IMR-90 (cell line): Measurements from ENCODE around the gene ASXL2. TPM values are rescaled to one million over a fixed set of nuclear protein-coding genes. Genes with fewer than 3 reads are reported as not detected.

Experiments
- ATAC-seq: fragments of 200-7000 bp; cut with Tn5 transposase; 2 replicates; pipeline ENCODE4 v1.9.1; 2020; ENCODE audit warnings: low read depth, mild to moderate bottlenecking, moderate library complexity
- BruUV-seq: library from RNA; stranded (reverse); fragments of 400-500 nt; replicated peaks from 2 replicates; lab custom pipeline; 2021; lab: Mats Ljungman, UMichigan
- CTCF ChIA-PET: fragments of 300-600 bp; formaldehyde crosslinking; extraction: SDS; loops from one replicate; lab custom pipeline; 2021; ENCODE audit warnings: antibody characterized with exemption; lab: Yijun Ruan, JAX
- POLR2A ChIA-PET: fragments of 300-600 bp; sonication (Branson Sonifier 250); formaldehyde crosslinking; loops from one replicate; lab custom pipeline; 2022; ENCODE audit warnings: antibody characterized with exemption; ENCODE audit not compliant: unreplicated experiment; lab: Charles Lee
- DNase-seq: peaks from one replicate; pipeline ENCODE4 v3.0.0; 2013
- H2AFZ ChIP-seq: replicated peaks from 2 replicates; pipeline ENCODE3; 2013; ENCODE audit warnings: low read length, mild to moderate bottlenecking; ENCODE audit not compliant: poor library complexity
- H2AK5ac ChIP-seq: 2 replicates; pipeline ENCODE4 v1.6.1; 2013; ENCODE audit warnings: low read depth, low read length, inconsistent platforms
- H2AK9ac ChIP-seq: replicated peaks from 2 replicates; pipeline ENCODE3; 2013; ENCODE audit warnings: mild to moderate bottlenecking, low read depth, low read length, moderate library complexity; ENCODE audit not compliant: poor library complexity
- H2BK120ac ChIP-seq: 2 replicates; pipeline ENCODE4 v1.6.1; 2013; ENCODE audit warnings: low read depth, low read length, inconsistent platforms
- H2BK15ac ChIP-seq: 3 replicates; pipeline ENCODE4 v1.6.1; 2013; ENCODE audit warnings: low read depth, low read length, inconsistent platforms
- H2BK20ac ChIP-seq: 2 replicates; pipeline ENCODE4 v1.6.1; 2013; ENCODE audit warnings: low read depth, mild to moderate bottlenecking, inconsistent platforms, low read length, moderate library complexity
- H2BK5ac ChIP-seq: 2 replicates; pipeline ENCODE4 v1.6.1; 2013; ENCODE audit warnings: mild to moderate bottlenecking, low read depth, low read length, inconsistent platforms; ENCODE audit not compliant: poor library complexity, severe bottlenecking
- H3K14ac ChIP-seq: replicated peaks from 2 replicates; pipeline ENCODE4 v1.6.1; 2013; ENCODE audit warnings: low read depth, low read length, inconsistent platforms
- H3K18ac ChIP-seq: 2 replicates; pipeline ENCODE4 v1.6.1; 2013; ENCODE audit warnings: low read depth, low read length, control low read depth
- H3K23ac ChIP-seq: 2 replicates; pipeline ENCODE4 v1.6.1; 2013; ENCODE audit warnings: low read depth, low read length, inconsistent platforms
- H3K27ac ChIP-seq: 2 replicates; pipeline ENCODE4 v1.5.1; 2013; ENCODE audit warnings: mild to moderate bottlenecking, control low read depth, low read length; ENCODE audit not compliant: insufficient read depth
- H3K27me3 ChIP-seq: 2 replicates; pipeline ENCODE4 v1.6.1; 2013; ENCODE audit warnings: low read length; ENCODE audit not compliant: control insufficient read depth, insufficient read depth
- H3K36me3 ChIP-seq: 2 replicates; pipeline ENCODE4 v1.6.1; 2013; ENCODE audit warnings: low read length, mixed read lengths; ENCODE audit not compliant: control insufficient read depth, insufficient read depth
- H3K4ac ChIP-seq: 2 replicates; pipeline ENCODE4 v1.6.1; 2013; ENCODE audit warnings: low read depth, low read length, inconsistent platforms
- H3K4me1 ChIP-seq: 2 replicates; pipeline ENCODE4 v1.6.1; 2013; ENCODE audit warnings: low read length, mixed read lengths; ENCODE audit not compliant: control insufficient read depth, insufficient read depth
- H3K4me2 ChIP-seq: 2 replicates; pipeline ENCODE4 v1.6.1; 2013; ENCODE audit warnings: low read depth, mild to moderate bottlenecking, control low read depth, low read length, moderate library complexity
- H3K4me3 ChIP-seq: 2 replicates; pipeline ENCODE4 v1.5.1; 2013; ENCODE audit warnings: low read depth, mild to moderate bottlenecking, control low read depth, low read length, moderate library complexity; ENCODE audit not compliant: insufficient read depth
- H3K56ac ChIP-seq: 2 replicates; pipeline ENCODE4 v1.6.1; 2013; ENCODE audit warnings: low read length, inconsistent platforms; ENCODE audit not compliant: insufficient read depth; ENCODE audit errors: extremely low read depth
- H3K79me1 ChIP-seq, 2 experiments: 2 replicates each; pipeline ENCODE4 v1.6.1; 2013; ENCODE audit warnings: low read length in 2 of 2, inconsistent platforms in 1 of 2, low read depth in 1 of 2
- H3K9ac ChIP-seq: 2 replicates; pipeline ENCODE4 v1.6.1; 2013; ENCODE audit warnings: low read depth, low read length, control low read depth
- H3K9me1 ChIP-seq: 2 replicates; pipeline ENCODE4 v1.6.1; 2013; ENCODE audit warnings: low read length, inconsistent platforms; ENCODE audit not compliant: insufficient read depth
- H3K9me3 ChIP-seq: 2 replicates; pipeline ENCODE4 v1.6.1; 2013; ENCODE audit warnings: low read length; ENCODE audit not compliant: control insufficient read depth, insufficient read depth
- H4K20me1 ChIP-seq: 2 replicates; pipeline ENCODE4 v1.6.1; 2013; ENCODE audit warnings: low read length, inconsistent platforms; ENCODE audit not compliant: insufficient read depth
- H4K5ac ChIP-seq: 2 replicates; pipeline ENCODE4 v1.6.1; 2013; ENCODE audit warnings: mild to moderate bottlenecking, low read depth, low read length, control low read depth
- H4K8ac ChIP-seq, 2 experiments: 2 replicates each; pipeline ENCODE4 v1.6.1; 2013; ENCODE audit warnings: low read depth in 2 of 2, low read length in 2 of 2, control low read depth in 1 of 2, inconsistent platforms in 1 of 2
- H4K91ac ChIP-seq: 2 replicates; pipeline ENCODE4 v1.6.1; 2013; ENCODE audit warnings: low read depth, low read length, inconsistent platforms; ENCODE audit not compliant: insufficient read depth
- BHLHE40 ChIP-seq: fragments of 150-350 bp; IDR thresholded peaks from 2 replicates; pipeline ENCODE4 v1.6.1; 2016; ENCODE audit warnings: mild to moderate bottlenecking, low read depth, low read length
- CEBPB ChIP-seq: IDR thresholded peaks from 2 replicates; pipeline ENCODE4 v1.6.1; 2012; ENCODE audit warnings: low read depth, low read length, improper control_type of control experiment
- CHD1 ChIP-seq: IDR thresholded peaks from 2 replicates; pipeline ENCODE4 v1.6.1; 2012; ENCODE audit warnings: low read depth, low read length, improper control_type of control experiment
- CTCF ChIP-seq: conservative IDR thresholded peaks from 2 replicates; pipeline ENCODE4 v1.5.1; 2012; ENCODE audit warnings: mild to moderate bottlenecking, low read depth, low read length, improper control_type of control experiment
- NFE2L2 ChIP-seq: fragments of 150-350 bp; IDR thresholded peaks from 2 replicates; pipeline ENCODE4 v1.6.1; 2016; ENCODE audit warnings: low read depth, mild to moderate bottlenecking, low read length
- POLR2A ChIP-seq: IDR thresholded peaks from 2 replicates; pipeline ENCODE4 v1.6.1; 2012; ENCODE audit warnings: mild to moderate bottlenecking, low read depth, low read length
- RAD21 ChIP-seq: IDR thresholded peaks from 2 replicates; pipeline ENCODE4 v1.6.1; 2012; ENCODE audit warnings: low read length, improper control_type of control experiment
- RFX5 ChIP-seq: IDR thresholded peaks from 2 replicates; pipeline ENCODE4 v1.8.0; 2012; ENCODE audit warnings: low read depth, mild to moderate bottlenecking, low read length, moderate library complexity
- SMC3 ChIP-seq: fragments of 150-350 bp; IDR thresholded peaks from 2 replicates; pipeline ENCODE4 v1.6.1; 2016; ENCODE audit warnings: low read depth, mild to moderate bottlenecking, antibody characterized with exemption, low read length, moderate library complexity
- USF2 ChIP-seq: fragments of 150-350 bp; IDR thresholded peaks from 2 replicates; pipeline ENCODE4 v1.6.1; 2017; ENCODE audit warnings: mild to moderate bottlenecking, antibody characterized with exemption, low read length, low read depth
- WGBS, 2 experiments: methylation state at CpG; one replicate each; pipeline versions ENCODE4 v1.1.5 to v1.1.7; 2013; ENCODE audit warnings: missing lambda C conversion rate in 2 of 2; ENCODE audit not compliant: insufficient read length in 1 of 2; ENCODE audit errors: extremely low coverage in 2 of 2; 5-methylcytosine and 5-hydroxymethylcytosine counted together
- dilution Hi-C: fragments of 300-500 bp; cut with HindIII; formaldehyde crosslinking; loops from one replicate; pipeline ENCODE4 v1.14.3; 2018; ENCODE audit warnings: low sequenced_read_pairs; ENCODE audit not compliant: unreplicated experiment
- in situ Hi-C: fragments of 300-500 bp; cut with MboI; formaldehyde crosslinking; loops from 3 replicates; pipeline ENCODE4 v1.14.3; 2019; ENCODE audit warnings: low sequenced_read_pairs, inconsistent platforms, mixed read lengths
- intact Hi-C: fragments of 100-400 bp; cut with micrococcal nuclease; formaldehyde crosslinking; loops from 2 replicates; pipeline ENCODE4 v1.10.0; 2022
- polyA plus RNA-seq, 3 experiments: library from polyadenylated mRNA; depleted of rRNA; stranded (reverse); fragments of >200 nt; gene quantifications; 2 replicates each; pipeline ENCODE4 v1.2.3, GENCODE V29; 2012; ENCODE audit warnings: low replicate concordance in 1 of 3
- total RNA-seq: library from RNA; depleted of rRNA; stranded (reverse); fragments of >200 nt; gene quantifications from 2 replicates; pipeline ENCODE4 v1.2.3, GENCODE V29; 2012
- TF ChIP-seq, protein P1 (sequence below): fragments of 150-350 bp; IDR thresholded peaks from 2 replicates; pipeline ENCODE4 v1.6.1; 2016; ENCODE audit warnings: low read depth, mild to moderate bottlenecking, low read length, moderate library complexity, borderline replicate concordance

Gene ASXL2
- total and polyA plus RNA-seq, 2 of the 4 experiments (the other 2 are of a cell fraction) = 5.3 to 8.1 TPM

DNA sequence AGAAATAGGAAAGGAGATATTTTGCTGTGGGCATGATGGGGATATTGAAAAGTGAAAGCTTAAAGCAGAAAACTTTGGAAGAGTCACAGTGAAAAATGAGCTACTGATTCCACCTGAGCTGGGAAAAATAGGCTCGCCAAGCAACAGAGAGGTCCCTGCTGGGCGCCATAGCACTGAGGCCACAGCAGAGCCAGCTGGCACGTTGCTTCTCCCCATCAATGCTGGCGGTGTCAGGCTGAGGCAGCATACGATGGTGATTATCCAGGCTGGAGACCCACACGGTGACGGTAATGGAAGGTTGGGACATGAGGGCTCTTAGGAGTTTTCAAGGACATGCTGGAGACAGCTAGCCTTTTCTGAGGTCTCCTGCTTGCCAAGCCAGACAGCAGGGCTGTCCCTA lies 179.1 kb downstream of the ASXL2 start:
- Histone ChIP-seq H3K9ac (no peak overlapping the region), H3K36me3 (no peaks in the 10 kb centered on the region), H4K8ac (no peak overlapping the region), H3K14ac (no peak overlapping the region), H4K5ac (no peak overlapping the region), H2BK20ac (no peak overlapping the region), H2BK120ac (no peak overlapping the region), H2BK15ac (no peak overlapping the region), H3K56ac (no peak overlapping the region), H3K9me3 (no peaks in the 10 kb centered on the region), H3K4me1 (no peaks in the 10 kb centered on the region), H2AK9ac (no peak overlapping the region), H3K4me3 (no peak overlapping the region), H3K4me2 (no peak overlapping the region), H3K79me1 (no peaks in the 10 kb centered on the region), H3K27ac (no peak overlapping the region), H4K91ac (no peak overlapping the region), H4K20me1 (no peaks in the 10 kb centered on the region), H3K9me1 (no peaks in the 10 kb centered on the region), H3K27me3 (peaks cover 14% of the 10 kb centered on the region), H3K4ac (no peak overlapping the region), H2BK5ac (no peak overlapping the region), H3K23ac (no peak overlapping the region; the same call in 1 of the 2 replicates), H3K18ac (no peak overlapping the region), H2AFZ (no peak overlapping the region), H2AK5ac (no peak overlapping the region)
- dilution Hi-C loops = no loop called here
- ChIA-PET CTCF (interaction anchor here (0.6 to 2.4 kb wide), 4 partner anchors 8 to 92 kb away, joined by 4 to 11 read pairs (median 9); no protein-coding TSS in a partner anchor), POLR2A (no interaction called here)
- in situ Hi-C loops = no loop called here
- no TSS peak for BruUV-seq
- ATAC-seq (no peak), DNase-seq (no peak)
- TF ChIP-seq, protein P1, sequence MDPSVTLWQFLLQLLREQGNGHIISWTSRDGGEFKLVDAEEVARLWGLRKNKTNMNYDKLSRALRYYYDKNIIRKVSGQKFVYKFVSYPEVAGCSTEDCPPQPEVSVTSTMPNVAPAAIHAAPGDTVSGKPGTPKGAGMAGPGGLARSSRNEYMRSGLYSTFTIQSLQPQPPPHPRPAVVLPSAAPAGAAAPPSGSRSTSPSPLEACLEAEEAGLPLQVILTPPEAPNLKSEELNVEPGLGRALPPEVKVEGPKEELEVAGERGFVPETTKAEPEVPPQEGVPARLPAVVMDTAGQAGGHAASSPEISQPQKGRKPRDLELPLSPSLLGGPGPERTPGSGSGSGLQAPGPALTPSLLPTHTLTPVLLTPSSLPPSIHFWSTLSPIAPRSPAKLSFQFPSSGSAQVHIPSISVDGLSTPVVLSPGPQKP = no peak
- TF ChIP-seq RAD21 (no peak), CTCF (no peak), CEBPB (no peak), BHLHE40 (no peak), SMC3 (no peak), NFE2L2 (no peak), CHD1 (no peak), USF2 (no peak), POLR2A (no peak), RFX5 (no peak)
- intact Hi-C loops = no loop called here
- WGBS, 2 experiments = 87% methylated on average over 4 of the region's 7 CpGs; no CpG with 5 or more reads in 1 of the 2 experiments
